ENCODE results near the gene MMP21.

The MMP21 gene

GRCh38 chr10:125775491-125776106, at the start of gene MMP21:
Gene MMP21 (minus strand): TSS chr10:125775821. CDS start chr10:125775821, 0 bp downstream.
- no peak for DNase-seq

- no peak for DNase-seq
These were observed 49.1 kb upstream of the MMP21 start for GRCh38 chr10:125824736-125825135.

GRCh38 chr10:125823663-125824251, 48.1 kb upstream of the MMP21 start:
- DNase-seq, result no peak

- DNase-seq, result peak; percentile 77
These were observed 47.4 kb upstream of the MMP21 start, which contains the start of the genes BCCIP and UROS for GRCh38 chr10:125822878-125823662. Gene BCCIP (plus strand): TSS chr10:125823546. CDS start chr10:125823558, 12 bp downstream. Gene UROS (minus strand): TSS chr10:125823258. CDS start chr10:125816499, 6,759 bp downstream.

GRCh38 chr10:125820701-125821100, 45.1 kb upstream of the MMP21 start:
- DNase-seq, result no peak

GRCh38 chr10:125817337-125817946, 41.8 kb upstream of the MMP21 start:
- DNase-seq, result no peak

GRCh38 chr10:125816548-125816947, 40.9 kb upstream of the MMP21 start:
- no peak for DNase-seq

GRCh38 chr10:125815764-125816163, 40.1 kb upstream of the MMP21 start:
- no peak for DNase-seq

GRCh38 chr10:125812128-125812750, 36.6 kb upstream of the MMP21 start:
- DNase-seq, result no peak

GRCh38 chr10:125811251-125811650, 35.6 kb upstream of the MMP21 start:
- no peak for DNase-seq

GRCh38 chr10:125808047-125808446, 32.4 kb upstream of the MMP21 start:
- no peak for DNase-seq

GRCh38 chr10:125802739-125803138, 27.1 kb upstream of the MMP21 start:
- no peak for DNase-seq

- no peak for DNase-seq
These were observed 26.5 kb upstream of the MMP21 start for GRCh38 chr10:125802131-125802530.

GRCh38 chr10:125801574-125801973, 26.0 kb upstream of the MMP21 start:
- DNase-seq, result no peak

- DNase-seq, result no peak
These were observed 24.0 kb upstream of the MMP21 start for GRCh38 chr10:125799451-125800182.

- no peak for DNase-seq
These were observed 22.5 kb upstream of the MMP21 start for GRCh38 chr10:125797994-125798662.

- DNase-seq, result no peak
These were observed 21.8 kb upstream of the MMP21 start for GRCh38 chr10:125797424-125797823.

GRCh38 chr10:125795637-125796190, 20.1 kb upstream of the MMP21 start:
- DNase-seq, result no peak

- DNase-seq, result no peak
These were observed 19.5 kb upstream of the MMP21 start for GRCh38 chr10:125795128-125795527.

GRCh38 chr10:125792342-125793300, 17.0 kb upstream of the MMP21 start:
- no peak for DNase-seq
